H9 (cell line): ENCODE data around the gene GALNT16. TPM values are rescaled to one million over a fixed set of nuclear protein-coding genes. Genes with fewer than 3 reads are reported as not detected.

Source experiments
- DNase-seq: peaks from one replicate; pipeline ENCODE4 v3.0.0-alpha.2; 2017
- H2AFZ ChIP-seq: one replicate; pipeline ENCODE4 v1.6.1; 2013; ENCODE audit warnings: mild to moderate bottlenecking, low read length, control low read depth, moderate library complexity
- H2AK5ac ChIP-seq: 2 replicates; pipeline ENCODE4 v1.6.1; 2013; ENCODE audit warnings: low read length, control low read depth, mixed read lengths; ENCODE audit not compliant: insufficient read length
- H2BK120ac ChIP-seq: one replicate; pipeline ENCODE4 v1.6.1; 2013; ENCODE audit warnings: low read depth, mild to moderate bottlenecking, low read length, control low read depth, inconsistent platforms; ENCODE audit not compliant: poor library complexity, severe bottlenecking
- H2BK12ac ChIP-seq: 2 replicates; pipeline ENCODE4 v1.6.1; 2013; ENCODE audit warnings: low read length, control low read depth, mixed read lengths, low read depth; ENCODE audit not compliant: insufficient read length
- H2BK15ac ChIP-seq: 2 replicates; pipeline ENCODE4 v1.6.1; 2013; ENCODE audit warnings: low read depth, low read length, control low read depth
- H2BK20ac ChIP-seq: one replicate; pipeline ENCODE4 v1.6.1; 2013; ENCODE audit warnings: low read depth, mild to moderate bottlenecking, low read length, control low read depth, inconsistent platforms; ENCODE audit not compliant: poor library complexity, severe bottlenecking
- H2BK5ac ChIP-seq: 2 replicates; pipeline ENCODE4 v1.6.1; 2013; ENCODE audit warnings: low read length, control low read depth, mixed read lengths; ENCODE audit not compliant: insufficient read length
- H3K14ac ChIP-seq: 2 replicates; pipeline ENCODE4 v1.6.1; 2013; ENCODE audit warnings: low read length, control low read depth; ENCODE audit not compliant: insufficient read depth
- H3K18ac ChIP-seq: 2 replicates; pipeline ENCODE4 v1.6.1; 2013; ENCODE audit warnings: low read depth, mild to moderate bottlenecking, mixed read lengths, low read length, control low read depth; ENCODE audit not compliant: insufficient read length
- H3K23ac ChIP-seq: 2 replicates; pipeline ENCODE4 v1.6.1; 2013; ENCODE audit warnings: low read length, control low read depth, mixed read lengths, low read depth; ENCODE audit not compliant: insufficient read length
- H3K23me2 ChIP-seq: 2 replicates; pipeline ENCODE4 v1.6.1; 2013; ENCODE audit warnings: low read depth, mild to moderate bottlenecking, mixed read lengths, low read length, control low read depth; ENCODE audit not compliant: insufficient read length, poor library complexity, severe bottlenecking
- H3K27ac ChIP-seq: 2 replicates; pipeline ENCODE4 v1.5.1; 2013; ENCODE audit warnings: low read length, control low read depth, mixed read lengths, low read depth; ENCODE audit not compliant: insufficient read length
- H3K27me3 ChIP-seq: 2 replicates; pipeline ENCODE4 v1.6.1; 2013; ENCODE audit warnings: low read length, control low read depth, inconsistent platforms; ENCODE audit not compliant: insufficient read depth
- H3K4ac ChIP-seq: 2 replicates; pipeline ENCODE4 v1.6.1; 2013; ENCODE audit warnings: low read depth, mild to moderate bottlenecking, control low read depth, inconsistent platforms, low read length, moderate library complexity
- H3K4me1 ChIP-seq: 2 replicates; pipeline ENCODE4 v1.6.1; 2013; ENCODE audit warnings: low read length, control low read depth, inconsistent platforms; ENCODE audit not compliant: insufficient read depth
- H3K4me2 ChIP-seq: 2 replicates; pipeline ENCODE4 v1.6.1; 2013; ENCODE audit warnings: low read length, control low read depth, mixed read lengths; ENCODE audit not compliant: insufficient read length, insufficient read depth
- H3K56ac ChIP-seq: 2 replicates; pipeline ENCODE4 v1.6.1; 2013; ENCODE audit warnings: low read depth, mild to moderate bottlenecking, mixed read lengths, low read length, control low read depth; ENCODE audit not compliant: insufficient read length
- H3K79me1 ChIP-seq: 2 replicates; pipeline ENCODE4 v1.6.1; 2013; ENCODE audit warnings: low read depth, mild to moderate bottlenecking, moderate library complexity, low read length, control low read depth, inconsistent platforms; ENCODE audit not compliant: insufficient read depth, poor library complexity, severe bottlenecking
- H3K79me2 ChIP-seq: 2 replicates; pipeline ENCODE4 v1.6.1; 2013; ENCODE audit warnings: low read length, control low read depth, inconsistent platforms; ENCODE audit not compliant: insufficient read depth
- H3K9ac ChIP-seq: 2 replicates; pipeline ENCODE4 v1.6.1; 2013; ENCODE audit warnings: low read length, control low read depth, mixed read lengths; ENCODE audit not compliant: insufficient read length; ENCODE audit errors: extremely low read depth
- H3K9me3 ChIP-seq: one replicate; pipeline ENCODE4 v1.6.1; 2013; ENCODE audit warnings: low read depth, low read length, inconsistent platforms; ENCODE audit not compliant: control insufficient read depth
- H3T11ph ChIP-seq: one replicate; pipeline ENCODE4 v1.6.1; 2013; ENCODE audit warnings: mild to moderate bottlenecking, low read length, control low read depth, inconsistent platforms
- H4K20me1 ChIP-seq: one replicate; pipeline ENCODE4 v1.6.1; 2013; ENCODE audit not compliant: control insufficient read depth, insufficient read length, insufficient read depth
- H4K5ac ChIP-seq: 2 replicates; pipeline ENCODE4 v1.6.1; 2013; ENCODE audit warnings: low read depth, mild to moderate bottlenecking, mixed read lengths, low read length, control low read depth; ENCODE audit not compliant: insufficient read length
- H4K8ac ChIP-seq: replicated peaks from 2 replicates; pipeline ENCODE4 v1.6.1; 2013; ENCODE audit warnings: low read length, control low read depth, mixed read lengths, low read depth; ENCODE audit not compliant: insufficient read length
- H4K91ac ChIP-seq: 2 replicates; pipeline ENCODE4 v1.6.1; 2013; ENCODE audit warnings: low read depth, mild to moderate bottlenecking, moderate library complexity, mixed read lengths, low read length, control low read depth; ENCODE audit not compliant: insufficient read length
- H3K27ac Mint-ChIP-seq, 3 experiments: 2 replicates in 2 of 3; 3 replicates in 1 of 3; pipeline ENCODE4 v1.8.0; 2020 to 2021; ENCODE audit warnings: mixed read lengths in 3 of 3, mild to moderate bottlenecking in 1 of 3, moderate library complexity in 1 of 3
- H3K27me3 Mint-ChIP-seq: 2 replicates; pipeline ENCODE4 v1.8.0; 2021; ENCODE audit warnings: low read depth, mild to moderate bottlenecking, moderate library complexity, mixed read lengths
- H3K36me3 Mint-ChIP-seq, 3 experiments: 2 replicates in 2 of 3; 3 replicates in 1 of 3; pipeline ENCODE4 v1.8.0; 2020 to 2021; ENCODE audit warnings: low read depth in 3 of 3, mixed read lengths in 3 of 3; ENCODE audit not compliant: insufficient read depth in 1 of 3
- H3K4me1 Mint-ChIP-seq, 2 experiments: 2 replicates each; pipeline ENCODE4 v1.8.0; 2020; ENCODE audit warnings: mixed read lengths in 2 of 2
- H3K4me3 Mint-ChIP-seq, 2 experiments: 2 replicates in 1 of 2; 3 replicates in 1 of 2; pipeline ENCODE4 v1.8.0; 2020 to 2021; ENCODE audit warnings: mild to moderate bottlenecking in 2 of 2, mixed read lengths in 2 of 2, moderate library complexity in 1 of 2
- H3K9me3 Mint-ChIP-seq, 2 experiments: 2 replicates in 1 of 2; 3 replicates in 1 of 2; pipeline ENCODE4 v1.8.0; 2020; ENCODE audit warnings: mild to moderate bottlenecking in 2 of 2, mixed read lengths in 2 of 2, moderate library complexity in 1 of 2
- WGBS: extraction: QIAGEN DNeasy Blood & Tissue Kit; methylation state at CpG from one replicate; pipeline ENCODE4 v1.1.7; 2013; ENCODE audit warnings: missing lambda C conversion rate, low lambda C conversion rate, mixed read lengths; ENCODE audit not compliant: insufficient read length; ENCODE audit errors: extremely low coverage; 5-methylcytosine and 5-hydroxymethylcytosine counted together
- total RNA-seq: library from RNA; stranded (reverse); gene quantifications from 2 replicates; pipeline ENCODE4 v1.2.1, GENCODE V29; 2021
- TF ChIP-seq, protein P1 (sequence below): fragments of 200-600 bp; sonication (generic); conservative IDR thresholded peaks from 3 replicates; pipeline ENCODE4 v1.8.0; 2021; ENCODE audit warnings: antibody characterized with exemption, mild to moderate bottlenecking

The GALNT16 gene
- total RNA-seq, 1 experiment from 2014 or later, result 2.3 TPM

DNA sequence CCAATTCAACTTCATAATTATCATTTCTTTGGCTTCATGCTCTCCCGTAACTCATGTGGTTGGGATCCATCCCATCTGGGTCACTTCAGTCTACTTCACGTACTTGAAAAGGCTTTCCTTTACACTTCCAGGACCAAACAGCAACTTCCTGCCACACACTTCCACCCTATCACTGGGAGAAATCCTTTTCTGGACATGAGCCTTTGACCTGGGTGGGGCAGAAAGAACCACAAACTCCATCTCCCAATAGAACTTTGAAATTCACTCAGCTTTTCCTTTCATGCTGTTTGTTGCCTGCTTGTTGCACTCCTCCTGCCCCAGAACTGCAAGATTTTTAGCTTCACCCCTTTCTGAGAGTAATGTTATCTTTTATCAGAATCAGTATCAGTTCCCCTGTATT lies 18.4 kb upstream of the GALNT16 start:
- no peaks in the 10 kb centered on the region for H3K23me2 ChIP-seq
- WGBS, result no CpG with 5 or more reads among the region's 2 CpGs
- TF ChIP-seq, protein P1, sequence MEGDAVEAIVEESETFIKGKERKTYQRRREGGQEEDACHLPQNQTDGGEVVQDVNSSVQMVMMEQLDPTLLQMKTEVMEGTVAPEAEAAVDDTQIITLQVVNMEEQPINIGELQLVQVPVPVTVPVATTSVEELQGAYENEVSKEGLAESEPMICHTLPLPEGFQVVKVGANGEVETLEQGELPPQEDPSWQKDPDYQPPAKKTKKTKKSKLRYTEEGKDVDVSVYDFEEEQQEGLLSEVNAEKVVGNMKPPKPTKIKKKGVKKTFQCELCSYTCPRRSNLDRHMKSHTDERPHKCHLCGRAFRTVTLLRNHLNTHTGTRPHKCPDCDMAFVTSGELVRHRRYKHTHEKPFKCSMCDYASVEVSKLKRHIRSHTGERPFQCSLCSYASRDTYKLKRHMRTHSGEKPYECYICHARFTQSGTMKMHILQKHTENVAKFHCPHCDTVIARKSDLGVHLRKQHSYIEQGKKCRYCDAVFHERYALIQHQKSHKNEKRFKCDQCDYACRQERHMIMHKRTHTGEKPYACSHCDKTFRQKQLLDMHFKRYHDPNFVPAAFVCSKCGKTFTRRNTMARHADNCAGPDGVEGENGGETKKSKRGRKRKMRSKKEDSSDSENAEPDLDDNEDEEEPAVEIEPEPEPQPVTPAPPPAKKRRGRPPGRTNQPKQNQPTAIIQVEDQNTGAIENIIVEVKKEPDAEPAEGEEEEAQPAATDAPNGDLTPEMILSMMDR, result no peak

More for the DNA sequence above, 18.4 kb upstream of the GALNT16 start:
- Mint-ChIP-seq H3K27ac (no peak overlapping the region; a peak in 1 of 7 replicates), H3K4me3 (no peak overlapping the region), H3K27me3 (no peaks in the 10 kb centered on the region; the same call in 1 of the 2 replicates), H3K36me3 (peaks cover 9 to 41% (median 28%) of the 10 kb centered on the region in 3 experiments; a peak in 6 of 7 replicates), H3K4me1 (peaks cover 5 to 7% of the 10 kb centered on the region in 2 experiments; a peak in 3 of 4 replicates), H3K9me3 (no peaks in the 10 kb centered on the region)
- no peak overlapping the region for H4K8ac ChIP-seq
- no peak overlapping the region for H2BK120ac ChIP-seq
- no peak overlapping the region for H3K9ac ChIP-seq
- DNase-seq, result no peak
- no peaks in the 10 kb centered on the region for H3K27me3 ChIP-seq
- H2AFZ ChIP-seq, result no peak overlapping the region
- H3K56ac ChIP-seq, result no peak overlapping the region
- no peak overlapping the region for H3K14ac ChIP-seq
- H3K4me2 ChIP-seq, result no peak overlapping the region
- H2BK12ac ChIP-seq, result no peak overlapping the region
- H3K18ac ChIP-seq, result no peak overlapping the region
- H2BK15ac ChIP-seq, result no peak overlapping the region
- H4K20me1 ChIP-seq, result no peaks in the 10 kb centered on the region
- H3K4ac ChIP-seq, result no peak overlapping the region
- H3K9me3 ChIP-seq, result no peaks in the 10 kb centered on the region
- H3T11ph ChIP-seq, result no peak overlapping the region
- no peaks in the 10 kb centered on the region for H3K79me1 ChIP-seq
- no peak overlapping the region for H2AK5ac ChIP-seq
- H3K79me2 ChIP-seq, result 0 out of 2 replicates have a peak, but pooled peaks cover 2% of the 10 kb centered on the region
- H2BK5ac ChIP-seq, result no peak overlapping the region
- no peaks in the 10 kb centered on the region for H3K4me1 ChIP-seq
- no peak overlapping the region for H4K5ac ChIP-seq
- no peak overlapping the region for H2BK20ac ChIP-seq
- no peak overlapping the region for H4K91ac ChIP-seq
- no peak overlapping the region for H3K23ac ChIP-seq
- H3K27ac ChIP-seq, result no peak overlapping the region
